Jurkat, Clone E6-1 (cell line): ENCODE data around the gene PHOSPHO2. TPM values are rescaled to one million over a fixed set of nuclear protein-coding genes. Genes with fewer than 3 reads are reported as not detected.

Experiments
- DNase-seq: peaks from one replicate; pipeline ENCODE4 v3.0.0-alpha.2; 2011; ENCODE audit warnings: low read depth, low spot score
- H3K4me3 ChIP-seq: 2 replicates; pipeline ENCODE4 v1.5.1; 2011; ENCODE audit warnings: mild to moderate bottlenecking, low read length, control low read depth, moderate library complexity
- polyA plus RNA-seq: library from polyadenylated mRNA; unstranded; fragments of >200 nt; gene quantifications from one replicate; pipeline ENCODE4 v1.2.1, GENCODE V29; 2012; ENCODE audit warnings: missing spikeins; ENCODE audit not compliant: insufficient read length, insufficient read depth

PHOSPHO2 gene, protein sequence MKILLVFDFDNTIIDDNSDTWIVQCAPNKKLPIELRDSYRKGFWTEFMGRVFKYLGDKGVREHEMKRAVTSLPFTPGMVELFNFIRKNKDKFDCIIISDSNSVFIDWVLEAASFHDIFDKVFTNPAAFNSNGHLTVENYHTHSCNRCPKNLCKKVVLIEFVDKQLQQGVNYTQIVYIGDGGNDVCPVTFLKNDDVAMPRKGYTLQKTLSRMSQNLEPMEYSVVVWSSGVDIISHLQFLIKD
- polyA plus RNA-seq: 10.0 TPM

DNA sequence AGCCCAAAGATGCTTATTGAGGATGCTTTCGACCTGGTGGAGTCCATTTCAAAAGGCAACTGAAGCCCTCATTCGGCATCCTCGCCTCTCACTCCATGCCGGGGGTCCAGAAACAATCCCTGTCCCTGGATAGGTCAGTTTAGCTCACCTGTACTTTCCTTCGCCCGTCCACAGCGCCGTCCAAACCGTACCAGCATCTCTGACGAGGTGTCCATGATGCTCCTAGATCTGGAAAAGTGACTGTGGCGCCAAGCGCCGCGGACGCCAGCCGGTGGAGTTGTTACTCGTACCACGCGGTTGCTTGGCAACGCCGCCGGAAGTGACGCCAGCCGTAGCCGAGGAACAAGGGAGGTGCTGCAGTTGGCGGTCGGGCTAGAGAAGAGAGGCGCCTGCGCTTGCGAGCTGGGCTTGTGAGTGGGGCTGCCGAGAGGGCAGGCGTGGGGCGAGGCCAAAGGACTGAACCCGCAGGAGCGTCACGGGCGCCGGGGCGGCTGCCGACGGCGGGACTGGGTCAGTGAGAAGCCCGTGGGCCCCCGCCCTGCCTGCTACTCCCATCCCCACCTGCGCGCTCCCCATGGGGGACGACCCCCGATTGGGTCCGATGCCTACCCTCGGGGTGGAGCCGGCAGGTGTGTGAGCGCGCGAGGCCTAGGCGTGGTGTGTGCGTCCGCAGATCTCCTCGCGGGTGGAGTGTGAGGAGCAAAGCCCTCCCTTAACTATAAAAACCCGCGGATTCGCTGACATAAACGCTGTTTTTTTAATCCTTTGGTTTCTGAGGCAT lies at the start of gene PHOSPHO2, which contains the start of gene CFAP210:
Gene PHOSPHO2 (plus strand): TSS at position 357 of the 781 bp plus-strand sequence. CDS start 6,503 bp downstream, outside the sequence.
Gene CFAP210 (minus strand): TSS at position 293 of the 781 bp plus-strand sequence. CDS start 78 bp downstream, at position 215.
- peak; percentile 90 for DNase-seq
- H3K4me3 ChIP-seq: peak within 1 kb of the TSS; percentile 84

DNA sequence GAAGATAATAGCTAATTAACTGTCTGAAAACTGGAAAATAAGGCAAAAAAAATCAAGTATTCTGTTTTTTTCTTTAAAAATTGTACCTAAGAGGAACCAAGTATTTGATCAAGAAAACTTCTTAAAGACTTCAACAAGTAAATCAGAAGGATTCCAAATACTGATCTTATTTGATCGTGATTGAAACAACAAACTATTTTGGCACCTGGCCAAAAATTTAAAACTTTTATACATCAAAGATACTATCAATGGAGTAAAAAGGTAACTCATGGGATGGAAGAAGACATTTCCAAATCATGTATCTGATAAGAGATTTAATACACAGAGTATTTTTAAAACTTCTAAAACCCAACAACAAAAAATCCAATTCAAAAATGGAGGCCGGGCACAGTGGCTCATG lies 46.8 kb upstream of the PHOSPHO2 start:
- no peak for DNase-seq

DNA sequence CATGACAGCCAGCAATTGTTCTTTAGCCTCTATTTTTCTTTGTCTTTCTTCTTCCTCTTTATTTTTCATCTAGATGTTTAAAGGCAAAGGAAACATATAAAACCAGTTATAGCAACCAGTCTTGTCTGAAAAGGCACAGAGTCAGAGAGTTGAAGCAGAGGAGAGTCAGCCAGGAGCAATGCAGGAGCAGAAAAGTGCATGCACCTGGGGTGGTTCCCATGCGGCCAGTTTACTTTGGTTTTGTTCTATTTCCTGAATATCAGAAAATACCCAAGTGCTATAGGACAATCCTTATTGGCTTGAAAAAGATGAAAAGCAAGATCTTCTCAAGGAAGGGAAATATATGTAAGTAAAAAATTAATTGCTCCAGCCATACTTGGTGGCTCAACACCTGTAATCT lies 45.0 kb upstream of the PHOSPHO2 start:
- no peak for DNase-seq

More for the DNA sequence above, 46.8 kb upstream of the PHOSPHO2 start:
- no peak overlapping the region for H3K4me3 ChIP-seq

DNA sequence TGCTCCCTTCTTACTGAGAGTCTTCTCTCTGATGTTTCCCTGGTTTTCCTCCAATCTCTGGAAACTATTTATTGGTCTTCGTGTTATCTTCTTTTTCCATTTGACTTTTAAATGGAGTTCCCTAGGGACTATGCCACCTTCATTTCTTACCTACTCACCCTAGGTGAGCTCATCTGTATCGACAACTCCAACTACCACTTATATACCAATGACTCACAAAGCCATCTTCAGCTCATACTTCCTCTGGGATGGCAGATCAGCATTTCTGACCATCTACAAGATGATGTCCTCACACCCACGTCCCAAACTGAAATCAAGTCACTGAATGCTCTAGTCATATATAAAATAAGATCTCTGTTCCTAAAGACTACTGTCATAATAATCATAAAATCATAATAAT lies 40.6 kb upstream of the PHOSPHO2 start:
- DNase-seq: no peak
- H3K4me3 ChIP-seq: no peak overlapping the region

More for the DNA sequence above, 45.0 kb upstream of the PHOSPHO2 start:
- H3K4me3 ChIP-seq: no peak overlapping the region

DNA sequence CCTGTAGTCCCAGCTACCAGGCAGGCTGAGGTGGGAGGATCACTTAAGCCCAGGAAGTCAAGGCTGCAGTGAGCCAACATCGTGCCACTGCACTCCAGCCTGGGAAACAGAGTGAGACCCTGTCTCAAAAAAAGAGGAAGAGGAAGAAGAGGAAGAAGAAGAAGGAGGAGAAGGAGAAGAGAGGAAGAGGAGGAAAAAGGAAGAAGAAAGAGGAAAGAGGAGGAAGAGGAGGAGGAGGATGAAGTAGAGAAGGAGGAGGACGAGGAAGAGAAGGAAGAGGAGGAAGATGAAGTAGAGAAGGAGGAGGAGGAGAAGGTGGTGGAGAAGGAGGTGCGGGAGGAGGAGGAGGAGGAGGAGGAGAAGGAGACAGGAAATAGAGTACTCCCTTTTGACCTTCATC lies 38.1 kb upstream of the PHOSPHO2 start:
- DNase-seq: no peak
- H3K4me3 ChIP-seq: no peak overlapping the region

DNA sequence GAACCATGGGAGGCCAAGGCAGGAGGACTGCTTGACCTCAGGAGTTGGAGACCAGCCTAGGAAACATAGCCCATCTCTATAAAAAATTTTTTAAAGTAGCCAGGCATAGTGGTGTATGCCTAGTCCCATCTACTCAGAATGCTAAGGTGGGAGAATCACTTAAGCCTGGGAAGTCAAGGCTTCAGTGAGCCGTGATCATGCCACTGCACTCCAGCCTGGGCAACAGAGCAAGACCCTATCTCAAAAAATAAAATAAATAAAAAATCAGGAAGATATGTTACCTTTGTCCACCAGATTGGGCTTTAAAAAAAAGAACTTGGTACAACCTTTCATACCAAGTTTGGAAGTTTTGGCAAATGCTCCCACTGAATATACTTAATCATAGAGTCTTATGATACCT lies 35.4 kb upstream of the PHOSPHO2 start:
- DNase-seq: no peak
- no peak overlapping the region for H3K4me3 ChIP-seq

DNA sequence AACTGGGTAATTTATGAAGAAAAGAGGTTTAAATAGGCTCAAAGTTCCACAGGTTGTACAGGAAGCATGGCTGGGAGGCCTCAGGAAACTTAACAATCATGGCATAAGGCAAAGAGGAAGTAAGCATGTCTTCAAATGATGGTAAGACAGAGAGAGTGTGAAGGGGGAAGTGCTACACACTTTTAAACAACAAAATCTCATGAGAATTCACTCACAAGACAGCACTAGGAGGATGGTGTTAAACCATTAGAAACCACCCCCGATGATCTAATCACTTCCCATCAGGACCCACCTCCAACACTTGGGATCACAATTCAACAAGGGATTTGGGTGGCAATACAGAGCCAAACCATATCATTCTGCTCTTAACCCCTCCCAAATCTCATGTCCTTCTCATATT lies 34.9 kb upstream of the PHOSPHO2 start:
- no peak for DNase-seq
- no peak overlapping the region for H3K4me3 ChIP-seq

DNA sequence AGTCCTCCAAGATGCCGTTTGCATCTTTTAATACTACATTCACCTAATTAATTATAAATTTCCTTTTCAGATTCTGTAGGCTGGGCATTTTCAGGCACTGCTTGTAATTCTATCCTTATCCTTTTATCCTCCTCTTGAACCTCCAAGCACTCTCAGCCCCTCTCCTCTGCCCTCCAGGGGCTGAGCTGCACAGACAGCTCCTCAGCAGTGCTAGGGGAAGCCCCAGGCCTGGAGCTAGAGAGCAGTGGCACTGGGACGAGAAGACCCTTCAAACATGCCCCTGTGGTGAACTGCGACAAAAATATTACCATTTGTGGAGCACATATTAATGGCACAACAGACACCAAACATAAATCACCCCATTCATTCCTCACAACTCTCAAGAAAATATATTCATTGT lies 33.0 kb upstream of the PHOSPHO2 start:
- no peak overlapping the region for H3K4me3 ChIP-seq
- no peak for DNase-seq

DNA sequence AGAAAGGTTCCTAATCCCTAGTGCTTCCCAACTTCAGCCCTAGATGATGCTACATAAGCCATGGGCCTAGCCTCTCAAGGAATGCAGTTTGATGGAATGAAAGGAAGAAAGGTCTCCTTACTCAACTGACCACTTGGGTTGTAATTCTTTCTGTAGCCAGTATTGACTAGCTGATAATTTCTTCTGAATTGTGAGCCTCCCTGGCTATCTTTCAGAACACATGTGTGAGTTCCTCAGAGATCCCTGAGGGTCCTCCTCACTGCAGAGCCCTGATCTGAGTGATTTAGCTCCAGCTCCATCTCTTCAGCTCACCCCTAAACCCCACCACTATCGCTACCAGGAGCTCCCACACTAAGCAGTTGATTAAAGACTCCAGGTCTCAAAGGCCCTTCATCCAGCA lies 31.5 kb upstream of the PHOSPHO2 start:
- DNase-seq: no peak
- H3K4me3 ChIP-seq: no peak overlapping the region

DNA sequence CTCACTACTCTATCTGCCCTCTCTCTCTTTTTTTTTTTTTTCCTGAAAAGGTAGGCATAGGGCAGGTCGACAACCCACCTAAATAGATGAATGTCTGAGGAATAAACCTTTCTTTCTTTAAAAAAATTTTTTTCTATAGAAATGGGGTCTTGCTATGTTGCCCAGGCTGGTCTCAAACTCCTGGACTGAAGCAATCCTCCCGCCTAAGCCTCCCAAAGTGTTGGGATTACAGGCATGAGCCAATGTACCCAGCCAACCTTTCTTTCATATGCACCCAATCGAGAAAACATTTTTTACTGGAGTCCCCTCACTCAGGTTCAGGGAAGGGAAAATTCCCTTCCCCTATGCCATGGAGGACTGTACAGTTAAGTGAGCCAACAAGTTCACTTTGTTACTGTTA lies 31.0 kb upstream of the PHOSPHO2 start:
- DNase-seq: no peak

DNA sequence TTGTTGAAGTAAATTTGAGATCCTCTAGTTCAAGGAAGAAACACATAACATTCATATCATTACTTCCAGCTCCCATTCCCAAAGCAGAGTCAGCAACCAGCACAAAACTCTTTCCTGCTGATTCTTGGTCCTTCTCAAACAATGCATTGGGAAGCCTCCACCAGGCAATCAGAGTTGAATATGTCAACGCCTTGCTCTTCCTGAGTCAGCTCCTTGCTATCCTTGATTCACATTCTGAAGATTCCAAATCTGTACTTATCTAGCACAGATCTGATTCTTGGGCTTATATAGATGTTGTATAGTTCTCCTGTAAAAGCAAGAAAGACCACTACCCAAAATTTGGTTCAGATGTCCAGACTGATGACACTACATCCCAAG lies 29.7 kb upstream of the PHOSPHO2 start:
- DNase-seq: no peak
- H3K4me3 ChIP-seq: no peak overlapping the region

More for the DNA sequence above, 31.0 kb upstream of the PHOSPHO2 start:
- no peak overlapping the region for H3K4me3 ChIP-seq

DNA sequence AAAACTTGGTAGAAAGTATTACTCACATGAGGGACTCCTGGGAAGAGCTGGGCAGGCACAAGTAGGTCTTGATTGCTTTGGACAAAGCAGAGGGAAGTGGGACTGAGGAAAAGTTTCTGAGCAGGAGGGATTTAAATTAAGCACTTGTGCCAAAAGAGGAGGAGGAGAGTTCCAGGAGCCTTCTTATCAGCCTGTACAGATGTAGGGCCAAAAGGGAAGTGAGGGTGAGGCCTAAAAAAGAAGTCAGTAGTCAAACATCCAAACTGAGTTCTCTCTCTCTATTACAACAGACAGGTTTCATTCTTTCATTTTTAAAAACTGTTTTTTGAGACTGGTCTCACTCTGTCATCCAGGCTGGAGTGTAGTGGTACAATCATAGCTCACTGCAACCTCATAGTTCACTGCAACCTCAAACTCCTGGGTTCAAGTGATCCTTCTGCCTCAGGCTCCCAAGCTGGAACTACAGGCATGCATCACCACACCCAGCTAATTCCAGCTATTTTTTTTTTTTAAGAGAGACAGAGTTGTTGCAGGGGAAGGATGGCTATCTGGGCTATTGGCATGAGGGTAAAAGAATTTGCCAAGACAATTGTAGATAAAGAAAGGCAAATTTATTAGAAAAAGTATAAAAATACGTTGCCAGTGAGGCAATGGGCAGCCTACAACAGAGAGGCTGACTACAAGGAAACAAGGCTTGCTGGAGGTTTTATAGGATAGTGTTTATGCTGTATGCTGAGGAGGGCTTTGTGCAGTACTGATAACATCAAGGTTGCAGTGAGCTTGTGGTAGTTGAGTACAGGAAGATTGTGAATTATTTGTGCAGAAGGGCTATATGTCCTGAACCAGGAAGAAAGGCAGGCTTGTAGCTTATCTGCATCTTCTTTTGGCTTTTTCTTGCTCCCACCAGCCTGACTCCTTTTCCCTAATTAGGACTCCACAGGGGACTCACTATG lies 29.0 kb upstream of the PHOSPHO2 start:
- H3K4me3 ChIP-seq: no peak overlapping the region
- DNase-seq: no peak

DNA sequence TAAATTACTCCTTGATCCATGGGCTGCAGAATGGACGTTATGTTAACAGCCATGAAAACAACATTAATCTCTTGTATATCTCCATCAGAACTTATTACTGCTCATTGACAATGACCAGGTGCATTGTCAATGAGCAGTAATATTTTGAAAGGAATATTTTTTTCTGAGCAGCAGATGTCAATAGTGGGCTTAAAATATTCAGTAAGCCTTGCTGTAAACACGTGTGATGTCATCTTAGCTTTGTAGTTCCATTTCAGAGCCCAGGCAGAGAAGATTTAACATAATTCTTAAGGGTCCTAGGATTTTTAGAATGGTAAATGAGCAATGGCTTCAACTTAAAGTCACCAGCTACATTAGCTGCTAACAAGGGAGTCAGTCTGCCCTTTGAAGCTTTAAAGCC lies 26.7 kb upstream of the PHOSPHO2 start:
- no peak for DNase-seq
- H3K4me3 ChIP-seq: no peak overlapping the region

DNA sequence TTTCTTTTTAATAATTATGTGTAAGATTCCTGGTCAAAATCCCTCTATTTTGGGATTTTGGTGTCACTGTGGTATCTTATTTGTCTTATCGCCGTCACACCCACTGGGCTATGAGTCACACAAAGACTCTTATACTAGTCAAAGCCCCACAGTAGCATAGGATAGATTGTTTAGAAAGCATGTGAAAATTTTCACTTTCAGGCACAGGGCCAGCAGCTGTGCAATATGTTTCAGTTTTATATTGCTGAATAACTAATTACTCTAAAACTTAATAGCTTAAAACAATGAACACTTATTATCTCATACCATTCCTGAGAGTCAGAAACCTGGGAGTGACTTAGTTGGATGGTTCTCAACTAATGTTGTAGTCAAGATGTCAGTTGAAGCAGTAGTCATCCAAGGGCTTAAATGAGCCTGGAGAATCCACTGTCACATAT lies 24.0 kb upstream of the PHOSPHO2 start:
- no peak overlapping the region for H3K4me3 ChIP-seq
- no peak for DNase-seq

DNA sequence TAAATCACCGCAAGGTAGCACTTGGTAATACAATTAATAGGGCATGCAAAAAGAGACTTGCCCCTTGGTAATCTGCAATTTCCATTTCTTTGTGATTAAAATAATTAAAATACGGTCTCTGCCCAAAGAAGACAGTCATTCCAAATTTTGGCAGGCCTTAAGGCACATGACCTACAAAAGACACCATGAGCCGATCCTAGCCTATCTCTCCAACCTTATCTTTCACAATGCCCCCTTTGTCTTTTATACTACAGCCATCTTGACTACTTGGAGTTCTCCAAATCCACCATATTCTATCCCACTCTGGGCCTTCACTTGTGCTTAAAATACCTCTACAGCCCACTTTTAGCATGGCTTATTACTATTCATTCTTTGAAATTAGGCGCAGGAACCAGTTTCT lies 23.3 kb upstream of the PHOSPHO2 start:
- no peak for DNase-seq
- no peak overlapping the region for H3K4me3 ChIP-seq

DNA sequence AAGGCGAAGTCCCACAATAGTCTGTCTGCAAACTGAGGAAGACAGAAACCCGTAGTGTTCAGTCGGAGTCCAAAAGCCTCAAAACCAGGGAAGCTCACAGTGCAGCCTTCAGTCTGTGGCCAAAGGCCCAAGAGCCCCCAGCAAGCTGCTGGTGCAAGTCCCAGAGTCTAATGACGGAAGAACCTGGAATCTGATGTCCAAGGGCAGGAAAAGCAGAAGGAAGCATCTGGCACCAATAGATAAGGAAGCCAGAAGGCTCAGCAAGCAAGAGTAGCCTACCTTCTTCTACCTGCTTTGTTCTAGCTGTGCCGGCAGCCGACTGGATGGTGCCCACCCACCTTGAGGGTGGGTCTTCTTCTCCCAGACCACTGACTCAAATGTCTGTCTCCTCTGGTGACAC lies 21.9 kb upstream of the PHOSPHO2 start:
- no peak overlapping the region for H3K4me3 ChIP-seq
- no peak for DNase-seq

DNA sequence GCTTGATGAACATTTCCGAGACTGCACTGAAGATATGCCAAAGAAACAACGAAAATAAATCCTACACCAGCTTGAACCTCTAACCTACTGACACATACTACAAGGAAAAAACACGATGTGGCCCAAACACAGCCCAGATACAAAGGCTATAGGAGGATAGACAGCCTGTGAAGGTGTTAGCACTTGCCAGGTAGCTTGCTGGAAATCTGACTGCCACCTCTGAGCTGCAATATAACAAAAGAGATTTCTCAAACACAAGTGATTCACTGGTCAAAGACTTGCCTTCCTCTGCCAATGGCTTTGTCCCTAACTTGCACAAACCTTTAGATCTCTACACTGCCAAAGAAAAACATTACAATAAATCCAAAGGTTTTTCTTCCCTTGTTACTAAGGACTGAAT lies 21.2 kb upstream of the PHOSPHO2 start:
- H3K4me3 ChIP-seq: no peak overlapping the region
- DNase-seq: no peak

DNA sequence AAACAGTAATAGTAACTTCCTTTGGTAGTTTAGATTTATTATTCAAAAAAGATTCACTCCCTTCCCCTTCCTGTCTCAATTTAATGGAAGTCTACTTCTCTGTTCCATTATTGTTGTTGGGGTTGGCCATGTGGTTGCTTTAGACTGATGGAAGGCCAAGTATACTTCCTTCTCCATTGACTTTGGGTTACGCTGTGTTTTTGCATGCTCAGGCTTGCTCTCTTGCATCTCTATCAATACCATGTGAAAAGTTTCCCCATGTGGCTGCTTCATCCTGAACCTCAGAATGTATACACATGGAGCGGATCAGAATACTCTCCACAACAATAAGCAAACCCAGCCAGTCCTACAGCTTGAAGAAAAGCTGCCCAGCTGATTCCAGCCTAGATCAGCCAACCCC lies 20.3 kb upstream of the PHOSPHO2 start:
- no peak for DNase-seq
- H3K4me3 ChIP-seq: no peak overlapping the region

DNA sequence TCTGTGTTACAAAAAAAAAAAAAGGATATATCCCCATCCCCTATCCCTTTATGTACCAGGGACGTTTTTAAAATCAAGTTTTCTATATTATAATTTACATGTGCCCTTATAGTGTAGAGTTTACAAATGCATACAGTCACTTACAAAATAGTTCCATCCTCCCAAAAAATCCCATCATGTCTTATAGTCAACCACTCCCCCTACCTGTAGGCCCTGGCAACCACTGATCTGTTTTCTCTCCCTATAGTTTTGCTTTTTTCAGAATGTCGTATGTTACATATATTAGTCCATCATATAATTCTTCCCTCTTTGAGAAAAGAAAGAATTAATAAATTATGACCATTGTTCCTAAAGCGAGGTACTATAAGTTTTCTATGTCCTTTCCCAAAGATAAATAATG lies 17.9 kb upstream of the PHOSPHO2 start:
- no peak overlapping the region for H3K4me3 ChIP-seq
- no peak for DNase-seq
